Urinary bladder (tissue), 4 donors: Measurements from ENCODE around the gene NUDT12. TPM values are rescaled to one million over a fixed set of nuclear protein-coding genes. Genes with fewer than 3 reads are reported as not detected.

Experiments used
- DNase-seq: peaks from one replicate; pipeline ENCODE4 v3.0.0-alpha.2; 2015; ENCODE audit errors: extremely low spot score
- H3K27ac ChIP-seq: one replicate; pipeline ENCODE4 v1.5.1; 2013; ENCODE audit warnings: low read depth, mild to moderate bottlenecking, moderate library complexity
- H3K36me3 ChIP-seq: one replicate; pipeline ENCODE4 v1.6.1; 2013; ENCODE audit warnings: mild to moderate bottlenecking, moderate library complexity; ENCODE audit not compliant: insufficient read depth
- H3K4me1 ChIP-seq: one replicate; pipeline ENCODE4 v1.6.1; 2013; ENCODE audit warnings: mild to moderate bottlenecking, moderate library complexity; ENCODE audit not compliant: insufficient read depth
- H3K4me3 ChIP-seq: one replicate; pipeline ENCODE4 v1.5.1; 2013; ENCODE audit warnings: low read depth, low read length
- WGBS: extraction: QIAGEN DNeasy Blood & Tissue Kit; methylation state at CpG from one replicate; pipeline ENCODE4 v1.1.7; 2013; 5-methylcytosine and 5-hydroxymethylcytosine counted together
- polyA plus RNA-seq: library from polyadenylated mRNA; stranded (reverse); fragments of 200-250 nt; gene quantifications from one replicate; pipeline ENCODE4 v1.2.3, GENCODE V29; 2013
- total RNA-seq: library from RNA; depleted of rRNA; stranded (reverse); fragments of >200 nt; gene quantifications from one replicate; pipeline ENCODE4 v1.2.3, GENCODE V29; 2014
- donor health status: healthy with polysubstance abuse.
- donor health status: healthy.

NUDT12 gene
- total and polyA plus RNA-seq, 2 donors = 8.2 to 32.1 TPM

DNA sequence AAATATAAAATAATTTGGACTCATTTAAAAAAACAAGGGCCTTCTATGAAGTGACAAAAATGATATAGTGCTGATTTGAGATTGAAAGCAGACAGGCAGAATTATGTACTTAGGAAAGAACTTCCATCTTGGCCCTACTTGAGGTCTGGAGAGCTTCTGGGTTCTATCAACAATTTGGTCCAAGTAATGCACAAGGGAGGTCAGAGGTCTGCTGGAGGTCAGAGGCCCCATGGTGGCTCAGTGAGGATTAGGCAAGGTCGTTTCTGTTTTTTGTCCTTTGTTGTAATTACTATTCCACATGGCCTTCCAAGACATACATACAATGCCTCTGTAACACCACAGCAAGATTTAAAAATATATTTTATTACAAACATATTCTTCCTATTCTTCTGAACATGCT, 37.2 kb downstream of the NUDT12 start:
- WGBS = 22% methylated on average over 1 of the region's 1 CpG
- H3K4me1 ChIP-seq = no peaks in the 10 kb centered on the region
- DNase-seq = no peak
- no peaks in the 10 kb centered on the region for H3K36me3 ChIP-seq
- H3K4me3 ChIP-seq = no peak overlapping the region
- H3K27ac ChIP-seq = no peak overlapping the region

DNA sequence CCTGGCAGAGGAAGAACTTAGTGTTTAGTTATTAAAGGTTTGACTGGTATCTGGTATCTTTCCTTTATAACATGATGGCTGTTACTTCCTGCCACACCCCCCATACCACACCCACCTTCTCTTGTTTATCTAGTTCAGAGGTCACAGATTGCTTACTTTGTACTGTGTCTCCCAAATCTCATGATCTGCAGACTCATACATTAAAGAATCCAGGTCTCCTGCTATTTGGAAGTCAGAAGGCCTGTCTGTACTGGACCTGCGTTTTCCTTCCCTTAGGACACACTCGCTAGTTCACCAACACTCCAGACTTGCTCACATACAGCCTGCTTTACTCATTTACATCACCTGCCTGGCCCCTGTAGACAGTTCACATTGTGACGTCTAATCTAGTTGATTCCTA, 39.3 kb downstream of the NUDT12 start:
- no peaks in the 10 kb centered on the region for H3K36me3 ChIP-seq
- no peak for DNase-seq
- no peaks in the 10 kb centered on the region for H3K4me1 ChIP-seq
- H3K27ac ChIP-seq = no peak overlapping the region
- 76% methylated on average over 3 of the region's 3 CpGs for WGBS
- no peak overlapping the region for H3K4me3 ChIP-seq

DNA sequence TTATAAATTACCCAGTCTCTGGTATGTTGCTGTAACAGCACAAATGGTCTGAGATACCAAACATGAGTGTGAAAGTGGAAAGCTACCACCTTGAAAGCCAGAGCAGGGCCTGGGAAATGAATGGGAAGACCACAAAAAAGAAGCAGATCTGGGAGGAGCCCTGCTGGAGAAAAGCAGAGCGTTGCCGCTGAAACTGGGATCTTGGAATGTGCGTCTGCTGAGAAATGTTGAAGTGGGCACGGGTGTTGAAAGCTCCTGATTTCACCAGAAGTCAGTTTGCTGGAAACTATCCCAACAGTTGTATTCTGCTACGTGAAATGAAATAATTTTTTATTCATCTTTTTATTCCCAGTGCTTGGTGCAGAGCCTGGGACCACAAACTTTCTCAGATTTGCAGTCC, 40.0 kb downstream of the NUDT12 start:
- Histone ChIP-seq H3K36me3 (no peaks in the 10 kb centered on the region), H3K4me1 (no peaks in the 10 kb centered on the region), H3K27ac (no peak overlapping the region), H3K4me3 (no peak overlapping the region)
- WGBS = 49% methylated on average over 5 of the region's 5 CpGs
- no peak for DNase-seq

DNA sequence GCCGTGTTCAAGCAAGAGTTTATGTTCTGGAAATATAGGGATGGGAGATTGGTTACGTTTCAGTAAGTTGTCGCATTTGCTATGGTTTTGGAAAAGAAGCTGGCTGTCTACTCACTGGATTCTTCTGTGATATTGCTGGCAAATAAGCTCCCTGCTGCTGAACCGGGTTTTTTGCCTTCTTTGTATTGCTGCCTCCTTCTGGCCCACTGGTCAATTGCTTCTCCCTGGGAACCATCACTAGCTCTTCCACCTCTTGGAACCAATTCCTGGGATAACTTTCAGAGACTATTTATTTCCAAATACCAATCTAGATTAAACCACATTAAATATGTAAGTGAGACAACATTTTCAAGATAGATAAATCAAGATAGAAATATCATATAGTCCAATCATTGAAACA, 43.0 kb downstream of the NUDT12 start:
- H3K27ac ChIP-seq = no peak overlapping the region
- no peak for DNase-seq
- H3K4me3 ChIP-seq = no peak overlapping the region
- H3K36me3 ChIP-seq = no peaks in the 10 kb centered on the region
- no peaks in the 10 kb centered on the region for H3K4me1 ChIP-seq
- 69% methylated on average over 4 of the region's 4 CpGs for WGBS

DNA sequence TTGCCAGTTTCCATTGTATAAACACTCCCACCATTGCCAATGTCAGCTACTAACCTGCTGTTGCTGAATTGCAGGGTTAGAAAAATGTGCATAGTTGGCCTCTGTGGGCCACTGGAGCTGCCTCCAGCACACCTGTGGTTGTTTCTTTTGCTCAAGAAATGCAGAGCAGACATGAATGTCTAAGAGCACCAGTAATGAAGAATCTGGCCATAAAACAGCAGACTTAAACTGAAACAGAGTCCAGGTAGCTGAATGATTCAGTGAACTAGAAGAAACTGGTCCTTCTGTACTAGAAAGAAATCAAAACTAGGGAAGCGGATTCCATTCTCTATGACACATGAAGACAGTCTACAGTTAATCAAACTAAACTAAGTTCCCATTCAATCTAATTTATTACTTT, 48.2 kb downstream of the NUDT12 start:
- no peak for DNase-seq
- Histone ChIP-seq H3K4me1 (no peaks in the 10 kb centered on the region), H3K36me3 (no peaks in the 10 kb centered on the region), H3K4me3 (no peak overlapping the region), H3K27ac (no peak overlapping the region)
- 97% methylated on average over 1 of the region's 1 CpG for WGBS

DNA sequence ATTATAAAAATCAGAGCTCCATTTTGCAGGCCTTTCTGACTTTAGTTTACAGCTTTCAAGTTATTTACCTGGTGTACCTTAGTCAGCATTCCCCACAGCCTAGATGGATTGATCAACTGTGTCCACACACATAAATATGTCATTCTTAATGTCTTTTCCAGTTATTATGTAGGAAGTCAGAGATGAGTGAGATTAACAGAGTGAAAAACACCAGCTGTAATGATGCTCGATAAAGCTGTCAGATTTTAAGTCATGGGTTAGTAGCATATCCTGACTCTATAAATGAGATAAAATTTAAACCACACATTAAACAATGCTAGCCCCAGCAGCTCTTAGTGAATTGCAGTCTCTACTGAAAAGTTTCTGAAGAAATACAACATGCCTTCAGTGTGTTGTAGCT, 48.9 kb downstream of the NUDT12 start:
- WGBS = 6% methylated on average over 1 of the region's 1 CpG

DNA sequence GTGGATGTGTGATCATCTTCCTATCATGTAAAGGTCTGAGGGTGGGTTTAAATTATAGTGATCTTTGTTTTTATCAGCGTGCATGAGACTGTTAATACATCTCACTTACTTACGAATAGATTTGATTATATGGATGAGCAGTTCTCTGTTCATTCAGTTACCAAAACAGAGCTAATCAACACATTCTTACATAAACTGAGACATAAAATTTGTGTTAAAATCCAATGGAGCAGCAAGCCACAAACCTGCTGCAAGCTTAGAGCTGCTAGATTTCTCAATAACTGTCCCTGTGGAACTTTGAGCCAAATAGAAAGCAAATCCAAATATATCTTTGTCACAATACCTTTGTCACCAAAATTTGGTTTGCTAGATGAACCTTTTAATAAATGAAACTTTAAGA, 50.1 kb downstream of the NUDT12 start:
- Histone ChIP-seq H3K4me1 (no peaks in the 10 kb centered on the region), H3K27ac (no peak overlapping the region), H3K4me3 (no peak overlapping the region), H3K36me3 (no peaks in the 10 kb centered on the region)
- WGBS = 71% methylated on average over 2 of the region's 2 CpGs
- DNase-seq = no peak

More for the DNA sequence above, 48.9 kb downstream of the NUDT12 start:
- Histone ChIP-seq H3K4me1 (no peaks in the 10 kb centered on the region), H3K36me3 (no peaks in the 10 kb centered on the region), H3K27ac (no peak overlapping the region), H3K4me3 (no peak overlapping the region)
- no peak for DNase-seq

DNA sequence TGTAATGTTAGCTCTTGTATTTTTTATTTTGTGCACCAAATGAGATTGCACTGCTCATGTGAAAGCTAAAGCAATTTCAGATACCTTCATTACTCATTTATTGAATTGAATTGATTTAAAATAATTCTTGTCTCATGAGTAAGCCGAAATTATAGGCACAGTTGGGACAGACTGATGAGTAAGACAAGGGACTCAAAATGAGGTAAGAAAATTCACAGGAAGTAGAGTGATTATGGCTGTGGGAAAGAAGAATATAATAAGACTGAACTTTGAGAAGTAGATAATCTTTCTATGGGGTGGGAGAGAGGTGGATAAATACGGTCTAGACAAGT, 51.1 kb downstream of the NUDT12 start:
- no peak for DNase-seq
- H3K4me1 ChIP-seq = no peaks in the 10 kb centered on the region
- no peaks in the 10 kb centered on the region for H3K36me3 ChIP-seq
- no peak overlapping the region for H3K4me3 ChIP-seq
- H3K27ac ChIP-seq = no peak overlapping the region
- 79% methylated on average over 2 of the region's 2 CpGs for WGBS

DNA sequence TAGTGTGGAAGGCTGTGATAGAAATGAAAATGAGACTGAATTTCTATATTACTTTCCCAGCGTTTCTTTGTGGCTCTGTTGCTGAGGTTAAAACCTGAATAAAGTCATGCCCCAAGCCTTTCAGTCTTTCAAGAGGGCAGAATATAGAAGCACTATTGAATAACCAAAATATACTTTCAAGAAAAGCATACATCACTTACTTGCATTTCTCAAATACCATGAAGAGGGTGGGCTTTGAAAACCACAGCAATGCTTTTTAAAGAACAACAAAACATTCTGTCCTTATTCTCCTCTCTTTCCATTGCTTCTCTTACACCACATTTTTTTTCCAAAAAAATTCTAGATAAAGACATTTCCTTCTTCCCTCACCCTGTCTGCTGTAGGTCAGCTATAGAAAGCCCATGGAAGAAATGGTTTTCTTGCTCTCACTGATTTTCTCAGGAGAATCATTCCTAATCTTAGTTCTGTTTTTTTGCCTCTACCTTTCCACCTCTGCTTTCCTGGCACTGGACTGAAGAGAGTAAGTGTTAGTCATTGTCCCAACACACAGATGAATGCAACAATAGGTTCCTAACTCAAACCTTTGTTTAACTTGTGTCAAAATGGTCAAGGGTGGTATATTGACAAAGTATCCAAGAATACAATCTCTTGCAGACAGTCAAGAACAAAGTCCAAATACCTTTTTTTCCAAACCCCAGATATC, 51.6 kb downstream of the NUDT12 start:
- 61% methylated on average over 1 of the region's 1 CpG for WGBS
- Histone ChIP-seq H3K27ac (no peak overlapping the region), H3K36me3 (no peaks in the 10 kb centered on the region), H3K4me1 (no peaks in the 10 kb centered on the region), H3K4me3 (no peak overlapping the region)
- no peak for DNase-seq

DNA sequence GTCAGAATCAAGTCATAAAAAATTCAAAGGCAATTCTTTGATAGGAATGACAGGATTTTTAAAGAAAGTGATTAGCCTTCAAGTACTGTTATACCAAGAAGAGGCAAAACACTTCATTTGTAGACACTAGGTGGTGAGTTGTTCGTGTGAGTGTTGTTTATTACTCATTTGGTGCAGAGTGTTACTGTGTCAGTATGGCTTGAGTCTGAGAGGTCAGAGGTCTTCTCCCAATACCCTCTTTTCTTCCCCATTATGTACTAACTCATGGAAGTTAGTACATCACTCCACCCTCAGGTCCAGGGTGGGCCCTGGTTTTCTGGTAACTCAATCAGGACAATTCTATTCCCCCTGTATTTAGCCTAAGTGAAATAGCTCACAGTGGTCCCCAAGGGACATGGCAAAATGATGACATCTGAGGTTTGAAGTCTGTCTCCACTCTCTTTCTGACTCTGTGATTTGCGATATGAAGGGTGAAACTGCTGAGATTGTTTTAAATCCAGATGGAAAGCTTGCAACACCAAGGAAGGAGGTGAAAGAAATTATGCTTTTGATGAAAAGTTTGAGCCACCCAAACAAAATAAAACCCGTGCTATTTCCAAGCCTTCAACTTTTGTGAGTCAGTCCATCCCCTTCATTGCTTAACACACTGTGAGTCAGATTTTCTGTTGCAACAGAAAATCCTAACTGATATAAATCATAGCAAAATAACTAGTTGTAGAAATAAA, 56.8 kb downstream of the NUDT12 start:
- H3K36me3 ChIP-seq = no peaks in the 10 kb centered on the region
- 76% methylated on average over 3 of the region's 3 CpGs for WGBS
- H3K4me1 ChIP-seq = no peaks in the 10 kb centered on the region

DNA sequence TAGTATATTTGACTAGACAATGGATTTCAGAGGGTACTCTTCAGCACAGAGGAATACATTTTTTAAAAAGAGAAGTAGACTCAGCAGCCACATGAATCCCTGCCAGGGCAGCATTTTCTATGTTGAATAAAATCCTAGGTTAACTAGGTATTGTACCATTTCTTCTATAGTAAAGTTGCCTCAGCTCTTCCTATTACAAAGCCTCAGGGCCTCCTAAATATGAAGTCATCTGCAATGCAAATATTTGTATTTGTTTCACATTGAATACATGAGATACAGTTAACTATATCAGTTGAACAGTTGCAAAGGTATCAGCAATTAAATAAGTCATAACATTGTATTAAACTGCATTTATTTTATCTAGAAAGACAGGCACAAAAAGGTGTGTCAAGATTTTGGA, 59.5 kb downstream of the NUDT12 start:
- no peak overlapping the region for H3K4me3 ChIP-seq
- no peak overlapping the region for H3K27ac ChIP-seq
- DNase-seq = no peak
- no peaks in the 10 kb centered on the region for H3K4me1 ChIP-seq
- no peaks in the 10 kb centered on the region for H3K36me3 ChIP-seq

More for the DNA sequence above, 56.8 kb downstream of the NUDT12 start:
- Histone ChIP-seq H3K27ac (no peak overlapping the region), H3K4me3 (no peak overlapping the region)
- no peak for DNase-seq

DNA sequence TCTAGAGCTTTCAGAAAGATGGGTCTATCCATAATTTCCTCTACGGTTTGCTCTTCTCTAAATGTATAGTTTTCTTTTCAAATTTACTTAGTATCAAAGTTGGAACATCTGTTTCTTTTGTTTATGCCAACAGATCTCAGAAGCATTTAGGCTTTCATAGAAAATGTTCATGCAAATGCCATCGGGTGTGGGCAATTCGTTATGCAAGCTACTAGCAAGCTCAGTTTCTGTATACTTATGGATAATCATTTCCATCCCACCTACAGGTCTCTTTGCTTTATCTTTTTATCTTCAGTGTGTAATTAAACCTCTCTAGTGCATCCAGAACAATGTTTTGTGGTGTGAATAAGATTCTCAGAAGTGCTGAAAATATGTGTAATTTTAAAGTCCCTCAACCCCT, 59.9 kb downstream of the NUDT12 start:
- Histone ChIP-seq H3K4me1 (no peaks in the 10 kb centered on the region), H3K27ac (no peak overlapping the region), H3K4me3 (no peak overlapping the region), H3K36me3 (no peaks in the 10 kb centered on the region)
- 81% methylated on average over 3 of the region's 3 CpGs for WGBS
- no peak for DNase-seq
